ENCODE data around the gene MEGF10.

- no peak for TF ChIP-seq CTCF (IDR thresholded peaks at IDR 0.05)
- TF ChIP-seq POLR2AphosphoS5 (IDR thresholded peaks at IDR 0.05): no peak
- TF ChIP-seq EP300 (IDR thresholded peaks at IDR 0.05): no peak
These were observed 53.3 kb downstream of the MEGF10 start for GRCh38 chr5:127343866-127344265.

Data from esophagus muscularis mucosa (tissue), 4 donors.